ENCODE data around the gene PLEK. TPM values are rescaled to one million over a fixed set of nuclear protein-coding genes. Genes with fewer than 3 reads are reported as not detected.
"Not testable (repeated sequence)": the region's sequence is repeated elsewhere in the genome, so short reads cannot be mapped to it uniquely, and the experiment has no call there.

Gene PLEK
- polyA plus RNA-seq, 1 of the 3 experiments (the other 2 are of a cell fraction), result 0.02 TPM

GRCh38 chr2:68396093-68396492 is 31.0 kb downstream of the PLEK start:
- H2AFZ ChIP-seq (ENCODE audit: low read depth), result no peak overlapping the region
- TF ChIP-seq NRF1 (IDR thresholded peaks at IDR 0.05; ENCODE audit: low read depth, low read length), result no peak
- no peak for TF ChIP-seq YY1 (IDR thresholded peaks at IDR 0.05; ENCODE audit: low read depth)
- no peak for TF ChIP-seq RCOR1 (IDR thresholded peaks at IDR 0.05; ENCODE audit: low read length)
- TF ChIP-seq NFIC (IDR thresholded peaks at IDR 0.05; ENCODE audit: borderline replicate concordance), result no peak
- TF ChIP-seq POLR2AphosphoS5 (IDR thresholded peaks at IDR 0.05; ENCODE audit: low read depth, low read length), result no peak
- TF ChIP-seq REST (IDR thresholded peaks at IDR 0.05; ENCODE audit: low read depth, low read length), result no peak
- TF ChIP-seq FOXM1 (IDR thresholded peaks at IDR 0.05; ENCODE audit: low read depth), result no peak
- no peaks in the 10 kb centered on the region for H3K79me2 ChIP-seq (ENCODE audit: insufficient read depth)
- WGBS (ENCODE audit: low lambda C conversion rate), result 57% methylated on average over 4 of the region's 4 CpGs
- no peak overlapping the region for H3K27ac ChIP-seq (ENCODE audit: low read depth in 2 of 2, low read length in 1 of 2)
- H3K27me3 ChIP-seq (ENCODE audit: insufficient read depth), result no peaks in the 10 kb centered on the region; the same call in 1 of the 2 replicates
- H3K9me3 ChIP-seq, result no peaks in the 10 kb centered on the region
- H3K36me3 ChIP-seq (replicated peaks in 1 of 2; ENCODE audit: control insufficient read depth in 1 of 2, insufficient read depth in 2 of 2, low read length in 1 of 2), result no peaks in the 10 kb centered on the region
- no peak overlapping the region for H3K4me3 ChIP-seq (ENCODE audit: low read depth in 2 of 2, low read length in 1 of 2)
- no peaks in the 10 kb centered on the region for H3K9me2 ChIP-seq
- POLR2A ChIA-PET, result no interaction called here
- H4K20me1 ChIP-seq (ENCODE audit: insufficient read depth), result no peaks in the 10 kb centered on the region
- H3F3A ChIP-seq (replicated peaks; ENCODE audit: insufficient read depth), result no peaks in the 10 kb centered on the region
- no peak for DNase-seq
- no peaks in the 10 kb centered on the region for H3K4me1 ChIP-seq (ENCODE audit: control insufficient read depth in 1 of 2, insufficient read depth in 2 of 2, low read depth in 1 of 2, low read length in 1 of 2)
- no peak overlapping the region for H3K4me2 ChIP-seq
- no peak overlapping the region for H3K9ac ChIP-seq
- CTCF ChIA-PET, result interaction anchor here (1.3 kb wide), 1 partner anchor 45 kb away, joined by 3 read pairs; no protein-coding TSS in a partner anchor

- H3K36me3 ChIP-seq (replicated peaks in 1 of 2; ENCODE audit: control insufficient read depth in 1 of 2, insufficient read depth in 2 of 2, low read length in 1 of 2); H3K27ac ChIP-seq (ENCODE audit: low read depth in 2 of 2, low read length in 1 of 2); H3K27me3 ChIP-seq (ENCODE audit: insufficient read depth); H3K9me3 ChIP-seq; POLR2A ChIA-PET; H3K9ac ChIP-seq; H2AFZ ChIP-seq (ENCODE audit: low read depth); H3K9me2 ChIP-seq; H3K4me3 ChIP-seq (ENCODE audit: low read depth in 2 of 2, low read length in 1 of 2); DNase-seq; H3K4me2 ChIP-seq; H3K79me2 ChIP-seq (ENCODE audit: insufficient read depth); H3K4me1 ChIP-seq (ENCODE audit: control insufficient read depth in 1 of 2, insufficient read depth in 2 of 2, low read depth in 1 of 2, low read length in 1 of 2); CTCF ChIA-PET; H3F3A ChIP-seq (replicated peaks; ENCODE audit: insufficient read depth); H4K20me1 ChIP-seq (ENCODE audit: insufficient read depth): not testable (repeated sequence)
- 64% methylated on average over 3 of the region's 3 CpGs for WGBS (ENCODE audit: low lambda C conversion rate)
Observed at GRCh38 chr2:68397704-68398263, 32.7 kb downstream of the PLEK start.

- H3K9me2 ChIP-seq, result no peaks in the 10 kb centered on the region
- ChIA-PET POLR2A (no interaction called here), CTCF (interaction anchor here (1.3 kb wide), 1 partner anchor 38 kb away, joined by 4 read pairs; no protein-coding TSS in a partner anchor)
- no peak overlapping the region for H2AFZ ChIP-seq (ENCODE audit: low read depth)
- H3K9me3 ChIP-seq, result no peaks in the 10 kb centered on the region
- no peak overlapping the region for H3K9ac ChIP-seq
- H3K4me2 ChIP-seq, result no peak overlapping the region
- no peaks in the 10 kb centered on the region for H3K79me2 ChIP-seq (ENCODE audit: insufficient read depth)
- no peaks in the 10 kb centered on the region for H4K20me1 ChIP-seq (ENCODE audit: insufficient read depth)
- no peaks in the 10 kb centered on the region for H3K36me3 ChIP-seq (replicated peaks in 1 of 2; ENCODE audit: control insufficient read depth in 1 of 2, insufficient read depth in 2 of 2, low read length in 1 of 2)
- DNase-seq, result no peak
- no peak overlapping the region for H3K27ac ChIP-seq (ENCODE audit: low read depth in 2 of 2, low read length in 1 of 2)
- H3K4me3 ChIP-seq (ENCODE audit: low read depth in 2 of 2, low read length in 1 of 2), result no peak overlapping the region
- no peaks in the 10 kb centered on the region for H3K4me1 ChIP-seq (ENCODE audit: control insufficient read depth in 1 of 2, insufficient read depth in 2 of 2, low read depth in 1 of 2, low read length in 1 of 2)
- H3K27me3 ChIP-seq (ENCODE audit: insufficient read depth), result peaks cover 9% of the 10 kb centered on the region; the same call in 1 of the 2 replicates
- 64% methylated on average over 2 of the region's 4 CpGs for WGBS (ENCODE audit: low lambda C conversion rate)
- no peaks in the 10 kb centered on the region for H3F3A ChIP-seq (replicated peaks; ENCODE audit: insufficient read depth)
- TF ChIP-seq NFIC (IDR thresholded peaks at IDR 0.05; ENCODE audit: borderline replicate concordance) (no peak), GATA2 (CRISPR knock-in tag; IDR thresholded peaks at IDR 0.05) (no peak), RXRA (IDR thresholded peaks at IDR 0.05; ENCODE audit: borderline replicate concordance, low read depth) (no peak), YY1 (IDR thresholded peaks at IDR 0.05; ENCODE audit: low read depth) (no peak), USF2 (IDR thresholded peaks at IDR 0.05; ENCODE audit: borderline replicate concordance, low read depth, low read length) (no peak), JUND (IDR thresholded peaks at IDR 0.05) (no peak), EZH2phosphoT487 (IDR thresholded peaks at IDR 0.05; ENCODE audit: borderline replicate concordance, low read depth) (no peak), ELF1 (IDR thresholded peaks at IDR 0.05) (no peak), FOXJ3 (CRISPR knock-in tag; IDR thresholded peaks at IDR 0.05) (no peak), IRF3 (IDR thresholded peaks at IDR 0.05; ENCODE audit: low read depth, low read length) (no peak), NRF1 (IDR thresholded peaks at IDR 0.05; ENCODE audit: low read depth, low read length) (no peak), RAD21 (IDR thresholded peaks at IDR 0.05; ENCODE audit: low read length) (no peak)
Observed at GRCh38 chr2:68403199-68403644, 38.1 kb downstream of the PLEK start.

Measured in SK-N-SH (cell line).